Measurements from ENCODE around the gene DLG2.

Gene DLG2

GRCh38 chr11:84140386-84141169, 1486.6 kb downstream of the DLG2 start:
- Histone ChIP-seq H3K27me3 (ENCODE audit: control insufficient read depth in 1 of 2, insufficient read depth in 2 of 2, low read length in 2 of 2) (no peaks in the 10 kb centered on the region), H3K27ac (ENCODE audit: low read depth, low read length) (no peak overlapping the region), H3K9me3 (ENCODE audit: low read length) (no peaks in the 10 kb centered on the region), H3K36me3 (ENCODE audit: insufficient read depth, low read length) (no peaks in the 10 kb centered on the region), H3K9ac (ENCODE audit: low read length) (no peak overlapping the region), H3K4me3 (ENCODE audit: low read depth in 1 of 2, low read length in 2 of 2) (no peak overlapping the region), H3K4me1 (ENCODE audit: insufficient read depth, low read length) (no peaks in the 10 kb centered on the region)

- Histone ChIP-seq H3K4me3 (ENCODE audit: low read depth in 1 of 2, low read length in 2 of 2) (no peak overlapping the region), H3K27me3 (ENCODE audit: control insufficient read depth in 1 of 2, insufficient read depth in 2 of 2, low read length in 2 of 2) (no peaks in the 10 kb centered on the region), H3K9me3 (ENCODE audit: low read length) (no peaks in the 10 kb centered on the region), H3K4me1 (ENCODE audit: insufficient read depth, low read length) (no peaks in the 10 kb centered on the region), H3K27ac (ENCODE audit: low read depth, low read length) (no peak overlapping the region), H3K9ac (ENCODE audit: low read length) (no peak overlapping the region), H3K36me3 (ENCODE audit: insufficient read depth, low read length) (no peaks in the 10 kb centered on the region)
These were observed 1489.2 kb downstream of the DLG2 start for GRCh38 chr11:84137960-84138359.

GRCh38 chr11:84137505-84137904, 1489.6 kb downstream of the DLG2 start:
- no peak overlapping the region for H3K27ac ChIP-seq (ENCODE audit: low read depth, low read length)

DNA sequence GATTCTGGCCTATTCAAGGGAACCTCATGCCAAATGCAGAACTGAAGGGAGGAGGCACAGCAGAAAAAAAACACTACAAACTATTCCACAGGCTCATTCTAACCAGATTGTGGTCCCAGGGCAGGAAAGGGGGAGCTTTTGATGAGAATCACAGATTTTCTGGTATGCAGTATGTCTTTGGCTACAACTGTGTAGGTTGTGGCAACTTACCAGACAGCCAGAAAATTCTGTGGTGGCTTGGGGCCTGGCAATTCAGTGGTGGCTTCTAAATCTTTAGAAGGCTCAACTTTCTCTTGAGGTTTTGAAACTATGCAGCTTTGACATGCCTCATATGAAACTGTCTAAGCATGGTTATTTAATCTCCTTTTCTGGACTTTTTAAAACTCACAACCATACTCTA, 1490.2 kb downstream of the DLG2 start:
- no peaks in the 10 kb centered on the region for H3K9me3 ChIP-seq (ENCODE audit: low read length)
- H3K27me3 ChIP-seq (ENCODE audit: control insufficient read depth in 1 of 2, insufficient read depth in 2 of 2, low read length in 2 of 2): no peaks in the 10 kb centered on the region
- H3K36me3 ChIP-seq (ENCODE audit: insufficient read depth, low read length): no peaks in the 10 kb centered on the region
- no peak overlapping the region for H3K9ac ChIP-seq (ENCODE audit: low read length)
- H3K4me1 ChIP-seq (ENCODE audit: insufficient read depth, low read length): no peaks in the 10 kb centered on the region
- no peak overlapping the region for H3K27ac ChIP-seq (ENCODE audit: low read depth, low read length)
- H3K4me3 ChIP-seq (ENCODE audit: low read depth in 1 of 2, low read length in 2 of 2): no peak overlapping the region

More at GRCh38 chr11:84137505-84137904, 1489.6 kb downstream of the DLG2 start:
- Histone ChIP-seq H3K9ac (ENCODE audit: low read length) (no peak overlapping the region), H3K9me3 (ENCODE audit: low read length) (no peaks in the 10 kb centered on the region), H3K4me1 (ENCODE audit: insufficient read depth, low read length) (no peaks in the 10 kb centered on the region), H3K4me3 (ENCODE audit: low read depth in 1 of 2, low read length in 2 of 2) (no peak overlapping the region), H3K36me3 (ENCODE audit: insufficient read depth, low read length) (no peaks in the 10 kb centered on the region), H3K27me3 (ENCODE audit: control insufficient read depth in 1 of 2, insufficient read depth in 2 of 2, low read length in 2 of 2) (no peaks in the 10 kb centered on the region)

DNA sequence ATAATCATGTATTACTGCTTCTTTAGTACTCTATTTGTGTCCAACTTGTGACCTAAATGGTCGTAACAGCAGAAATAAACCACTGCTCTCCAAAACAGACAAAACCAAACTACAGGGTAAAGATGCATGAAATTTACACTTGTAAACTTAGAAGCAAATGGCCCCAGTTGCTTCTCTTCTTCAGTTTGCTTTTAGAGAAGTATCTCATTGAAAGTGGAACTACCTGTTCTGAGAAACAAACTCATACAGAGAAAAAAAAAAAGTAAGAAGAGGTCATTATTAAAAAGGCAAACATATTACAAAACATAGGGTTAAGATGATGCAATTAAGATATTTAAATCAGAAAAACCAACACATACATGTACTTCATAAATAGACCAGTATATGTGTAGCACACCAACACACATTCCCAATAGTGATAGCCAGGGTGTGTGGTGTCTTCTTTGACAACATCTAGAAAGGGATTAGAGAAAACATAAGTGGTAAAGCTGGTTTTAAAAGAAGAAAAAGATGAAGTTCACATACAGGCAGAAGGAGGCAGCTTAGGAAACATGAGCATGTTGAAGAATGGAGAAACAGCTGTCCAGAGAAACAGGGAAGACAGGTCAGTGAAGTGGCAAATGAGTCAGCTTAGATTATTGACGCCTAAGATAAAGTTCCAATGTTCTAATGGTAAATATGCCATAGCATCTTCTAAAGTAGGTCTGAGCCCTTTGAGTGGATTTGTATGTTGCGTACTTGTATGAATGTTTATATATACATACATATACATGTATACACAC, 1496.3 kb downstream of the DLG2 start:
- Histone ChIP-seq H3K9me3 (ENCODE audit: low read length) (no peaks in the 10 kb centered on the region), H3K9ac (ENCODE audit: low read length) (no peak overlapping the region), H3K27ac (ENCODE audit: low read depth, low read length) (no peak overlapping the region), H3K36me3 (ENCODE audit: insufficient read depth, low read length) (no peaks in the 10 kb centered on the region), H3K27me3 (ENCODE audit: control insufficient read depth in 1 of 2, insufficient read depth in 2 of 2, low read length in 2 of 2) (no peaks in the 10 kb centered on the region), H3K4me3 (ENCODE audit: low read depth in 1 of 2, low read length in 2 of 2) (no peak overlapping the region), H3K4me1 (ENCODE audit: insufficient read depth, low read length) (no peaks in the 10 kb centered on the region)

DNA sequence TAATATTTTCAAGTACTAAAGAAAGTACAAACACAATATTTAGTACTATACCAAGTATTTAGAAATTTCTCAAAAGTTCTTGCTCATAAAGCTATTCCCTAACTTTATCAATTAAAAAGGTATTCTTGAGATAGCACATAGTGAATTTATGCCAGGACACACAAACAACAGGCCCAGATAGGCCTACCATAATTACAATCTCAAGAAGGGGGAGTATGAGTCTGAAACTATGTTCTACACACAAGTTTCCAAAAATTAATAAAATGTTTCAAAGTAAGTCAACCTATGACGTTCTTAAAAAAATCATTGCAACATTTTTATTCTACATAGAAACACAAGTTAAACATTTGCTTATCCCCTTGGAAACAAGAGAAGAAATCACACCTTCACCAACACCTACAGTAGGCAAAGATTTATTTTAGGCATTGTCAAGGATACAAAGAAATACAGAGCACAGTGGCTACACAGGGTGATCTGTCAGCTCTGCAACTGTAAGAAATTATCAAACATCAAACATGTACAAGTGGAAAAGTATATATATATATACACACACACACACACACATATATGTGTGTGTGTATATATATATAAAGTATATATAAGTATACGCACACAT, 1497.1 kb downstream of the DLG2 start:
- H3K27ac ChIP-seq (ENCODE audit: low read depth, low read length): no peak overlapping the region
- H3K9me3 ChIP-seq (ENCODE audit: low read length): no peaks in the 10 kb centered on the region

GRCh38 chr11:84128840-84129239, 1498.3 kb downstream of the DLG2 start:
- Histone ChIP-seq H3K27ac (ENCODE audit: low read depth, low read length) (no peak overlapping the region), H3K36me3 (ENCODE audit: insufficient read depth, low read length) (no peaks in the 10 kb centered on the region), H3K9me3 (ENCODE audit: low read length) (no peaks in the 10 kb centered on the region), H3K27me3 (ENCODE audit: control insufficient read depth in 1 of 2, insufficient read depth in 2 of 2, low read length in 2 of 2) (no peaks in the 10 kb centered on the region), H3K4me3 (ENCODE audit: low read depth in 1 of 2, low read length in 2 of 2) (no peak overlapping the region), H3K9ac (ENCODE audit: low read length) (no peak overlapping the region), H3K4me1 (ENCODE audit: insufficient read depth, low read length) (no peaks in the 10 kb centered on the region)

More for the DNA sequence above, 1497.1 kb downstream of the DLG2 start:
- Histone ChIP-seq H3K4me1 (ENCODE audit: insufficient read depth, low read length) (no peaks in the 10 kb centered on the region), H3K9ac (ENCODE audit: low read length) (no peak overlapping the region), H3K4me3 (ENCODE audit: low read depth in 1 of 2, low read length in 2 of 2) (no peak overlapping the region), H3K27me3 (ENCODE audit: control insufficient read depth in 1 of 2, insufficient read depth in 2 of 2, low read length in 2 of 2) (no peaks in the 10 kb centered on the region), H3K36me3 (ENCODE audit: insufficient read depth, low read length) (no peaks in the 10 kb centered on the region)

GRCh38 chr11:84117394-84117793, 1509.8 kb downstream of the DLG2 start:
- no peaks in the 10 kb centered on the region for H3K4me1 ChIP-seq (ENCODE audit: insufficient read depth, low read length)
- no peak overlapping the region for H3K4me3 ChIP-seq (ENCODE audit: low read depth in 1 of 2, low read length in 2 of 2)
- no peaks in the 10 kb centered on the region for H3K36me3 ChIP-seq (ENCODE audit: insufficient read depth, low read length)
- no peaks in the 10 kb centered on the region for H3K27me3 ChIP-seq (ENCODE audit: control insufficient read depth in 1 of 2, insufficient read depth in 2 of 2, low read length in 2 of 2)
- H3K9me3 ChIP-seq (ENCODE audit: low read length): no peaks in the 10 kb centered on the region
- H3K27ac ChIP-seq (ENCODE audit: low read depth, low read length): no peak overlapping the region
- H3K9ac ChIP-seq (ENCODE audit: low read length): no peak overlapping the region

GRCh38 chr11:84106541-84106940, 1520.6 kb downstream of the DLG2 start:
- H3K9me3 ChIP-seq (ENCODE audit: low read length): no peaks in the 10 kb centered on the region
- no peaks in the 10 kb centered on the region for H3K36me3 ChIP-seq (ENCODE audit: insufficient read depth, low read length)
- no peak overlapping the region for H3K4me3 ChIP-seq (ENCODE audit: low read depth in 1 of 2, low read length in 2 of 2)
- no peak overlapping the region for H3K9ac ChIP-seq (ENCODE audit: low read length)
- no peaks in the 10 kb centered on the region for H3K27me3 ChIP-seq (ENCODE audit: control insufficient read depth in 1 of 2, insufficient read depth in 2 of 2, low read length in 2 of 2)
- H3K4me1 ChIP-seq (ENCODE audit: insufficient read depth, low read length): no peaks in the 10 kb centered on the region
- no peak overlapping the region for H3K27ac ChIP-seq (ENCODE audit: low read depth, low read length)

GRCh38 chr11:84105148-84105547, 1522.0 kb downstream of the DLG2 start:
- Histone ChIP-seq H3K9ac (ENCODE audit: low read length) (no peak overlapping the region), H3K4me1 (ENCODE audit: insufficient read depth, low read length) (no peaks in the 10 kb centered on the region), H3K4me3 (ENCODE audit: low read depth in 1 of 2, low read length in 2 of 2) (no peak overlapping the region), H3K36me3 (ENCODE audit: insufficient read depth, low read length) (no peaks in the 10 kb centered on the region), H3K27ac (ENCODE audit: low read depth, low read length) (no peak overlapping the region), H3K9me3 (ENCODE audit: low read length) (no peaks in the 10 kb centered on the region), H3K27me3 (ENCODE audit: control insufficient read depth in 1 of 2, insufficient read depth in 2 of 2, low read length in 2 of 2) (no peaks in the 10 kb centered on the region)

GRCh38 chr11:84103096-84103495, 1524.0 kb downstream of the DLG2 start:
- H3K4me3 ChIP-seq (ENCODE audit: low read depth in 1 of 2, low read length in 2 of 2): no peak overlapping the region
- no peaks in the 10 kb centered on the region for H3K4me1 ChIP-seq (ENCODE audit: insufficient read depth, low read length)
- H3K27me3 ChIP-seq (ENCODE audit: control insufficient read depth in 1 of 2, insufficient read depth in 2 of 2, low read length in 2 of 2): no peaks in the 10 kb centered on the region
- H3K9me3 ChIP-seq (ENCODE audit: low read length): no peaks in the 10 kb centered on the region
- H3K27ac ChIP-seq (ENCODE audit: low read depth, low read length): no peak overlapping the region
- no peaks in the 10 kb centered on the region for H3K36me3 ChIP-seq (ENCODE audit: insufficient read depth, low read length)
- H3K9ac ChIP-seq (ENCODE audit: low read length): no peak overlapping the region
